ENCODE results near the gene WFDC1. TPM values are rescaled to one million over a fixed set of nuclear protein-coding genes. Genes with fewer than 3 reads are reported as not detected.

Gene WFDC1
- total and polyA plus RNA-seq, 10 of the 15 experiments (the other 5 are each of a cell fraction or from before 2014, with no cell fraction given): not detected

DNA sequence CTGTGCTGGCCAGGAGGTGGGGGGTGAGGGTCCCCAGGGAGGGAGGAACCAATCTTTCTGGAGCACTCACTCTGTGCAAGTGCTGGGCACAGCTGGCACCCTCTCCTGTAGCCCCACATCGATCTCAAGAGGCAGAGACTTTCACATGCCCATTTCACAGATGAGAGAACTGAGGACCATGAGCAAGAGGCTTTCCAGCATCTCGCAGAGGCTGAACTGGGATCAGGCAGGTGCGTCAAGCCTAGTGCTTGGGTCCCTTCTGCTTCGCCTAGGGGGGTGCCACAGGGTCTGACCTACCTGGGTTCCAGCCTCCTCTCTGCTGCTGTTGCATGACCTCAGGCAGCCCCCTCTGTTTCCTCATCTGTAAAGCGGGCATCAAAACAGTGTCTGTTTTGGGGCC is 1.3 kb upstream of the WFDC1 start:
- RAD21 ChIA-PET (ENCODE audit: unreplicated experiment): no interaction called here
- H3K27me3 ChIP-seq (replicated peaks in 1 of 2; ENCODE audit: control insufficient read depth in 2 of 2, insufficient read depth in 2 of 2, low read length in 1 of 2): peaks cover 9% of the 10 kb centered on the region in 2 experiments
- in situ Hi-C loops (cut with MboI): no loop called here

More for the DNA sequence above, 1.3 kb upstream of the WFDC1 start:
- DNase-seq (ENCODE audit: low read depth, low spot score): no peak
- SMC1A ChIA-PET (ENCODE audit: uncharacterized antibody, unreplicated experiment): no interaction called here
- FAIRE-seq: no peak
- Histone ChIP-seq H3K9me3 (replicated peaks; ENCODE audit: control insufficient read depth, insufficient read depth, low read length) (no peaks in the 10 kb centered on the region), H2AFZ (ENCODE audit: control insufficient read depth, low read depth, low read length) (no peak overlapping the region), H3K79me2 (ENCODE audit: control insufficient read depth, insufficient read depth, low read length) (no peaks in the 10 kb centered on the region), H3K9ac (ENCODE audit: control insufficient read depth, insufficient read depth, low read length) (no peak overlapping the region), H3K27ac (ENCODE audit: control insufficient read depth, insufficient read depth) (no peak overlapping the region), H3K4me3 (no peak overlapping the region), H4K20me1 (ENCODE audit: control insufficient read depth, insufficient read depth) (no peaks in the 10 kb centered on the region), H3K4me1 (ENCODE audit: control insufficient read depth, insufficient read depth, low read length) (no peaks in the 10 kb centered on the region), H3K36me3 (ENCODE audit: control insufficient read depth in 2 of 2, insufficient read depth in 2 of 2, low read length in 1 of 2) (no peaks in the 10 kb centered on the region), H3K4me2 (ENCODE audit: control insufficient read depth, insufficient read depth) (no peak overlapping the region)
- CTCF ChIA-PET: no interaction called here
- POLR2A ChIA-PET: no interaction called here
- TF ChIP-seq SPI1 (IDR thresholded peaks at IDR 0.05; ENCODE audit: borderline replicate concordance, insufficient read depth, low read depth, low read length): no peak
- no peak for TF ChIP-seq ETV6 (conservative IDR thresholded peaks at IDR 0.05 in 1 of 2, IDR thresholded peaks at IDR 0.05 in 1 of 2; ENCODE audit: borderline replicate concordance in 1 of 2, low read depth in 1 of 2)
- no peak for TF ChIP-seq HDAC2 (IDR thresholded peaks at IDR 0.05)
- no peak for TF ChIP-seq CBX5 (IDR thresholded peaks at IDR 0.05; ENCODE audit: low read depth)
- TF ChIP-seq, protein P1, sequence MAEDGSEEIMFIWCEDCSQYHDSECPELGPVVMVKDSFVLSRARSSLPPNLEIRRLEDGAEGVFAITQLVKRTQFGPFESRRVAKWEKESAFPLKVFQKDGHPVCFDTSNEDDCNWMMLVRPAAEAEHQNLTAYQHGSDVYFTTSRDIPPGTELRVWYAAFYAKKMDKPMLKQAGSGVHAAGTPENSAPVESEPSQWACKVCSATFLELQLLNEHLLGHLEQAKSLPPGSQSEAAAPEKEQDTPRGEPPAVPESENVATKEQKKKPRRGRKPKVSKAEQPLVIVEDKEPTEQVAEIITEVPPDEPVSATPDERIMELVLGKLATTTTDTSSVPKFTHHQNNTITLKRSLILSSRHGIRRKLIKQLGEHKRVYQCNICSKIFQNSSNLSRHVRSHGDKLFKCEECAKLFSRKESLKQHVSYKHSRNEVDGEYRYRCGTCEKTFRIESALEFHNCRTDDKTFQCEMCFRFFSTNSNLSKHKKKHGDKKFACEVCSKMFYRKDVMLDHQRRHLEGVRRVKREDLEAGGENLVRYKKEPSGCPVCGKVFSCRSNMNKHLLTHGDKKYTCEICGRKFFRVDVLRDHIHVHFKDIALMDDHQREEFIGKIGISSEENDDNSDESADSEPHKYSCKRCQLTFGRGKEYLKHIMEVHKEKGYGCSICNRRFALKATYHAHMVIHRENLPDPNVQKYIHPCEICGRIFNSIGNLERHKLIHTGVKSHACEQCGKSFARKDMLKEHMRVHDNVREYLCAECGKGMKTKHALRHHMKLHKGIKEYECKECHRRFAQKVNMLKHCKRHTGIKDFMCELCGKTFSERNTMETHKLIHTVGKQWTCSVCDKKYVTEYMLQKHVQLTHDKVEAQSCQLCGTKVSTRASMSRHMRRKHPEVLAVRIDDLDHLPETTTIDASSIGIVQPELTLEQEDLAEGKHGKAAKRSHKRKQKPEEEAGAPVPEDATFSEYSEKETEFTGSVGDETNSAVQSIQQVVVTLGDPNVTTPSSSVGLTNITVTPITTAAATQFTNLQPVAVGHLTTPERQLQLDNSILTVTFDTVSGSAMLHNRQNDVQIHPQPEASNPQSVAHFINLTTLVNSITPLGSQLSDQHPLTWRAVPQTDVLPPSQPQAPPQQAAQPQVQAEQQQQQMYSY (CRISPR knock-in tag; IDR thresholded peaks at IDR 0.05): no peak
- TF ChIP-seq, protein P2, sequence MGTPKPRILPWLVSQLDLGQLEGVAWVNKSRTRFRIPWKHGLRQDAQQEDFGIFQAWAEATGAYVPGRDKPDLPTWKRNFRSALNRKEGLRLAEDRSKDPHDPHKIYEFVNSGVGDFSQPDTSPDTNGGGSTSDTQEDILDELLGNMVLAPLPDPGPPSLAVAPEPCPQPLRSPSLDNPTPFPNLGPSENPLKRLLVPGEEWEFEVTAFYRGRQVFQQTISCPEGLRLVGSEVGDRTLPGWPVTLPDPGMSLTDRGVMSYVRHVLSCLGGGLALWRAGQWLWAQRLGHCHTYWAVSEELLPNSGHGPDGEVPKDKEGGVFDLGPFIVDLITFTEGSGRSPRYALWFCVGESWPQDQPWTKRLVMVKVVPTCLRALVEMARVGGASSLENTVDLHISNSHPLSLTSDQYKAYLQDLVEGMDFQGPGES (IDR thresholded peaks at IDR 0.05): no peak
- TF ChIP-seq JUND (IDR thresholded peaks at IDR 0.05; ENCODE audit: low read depth, low read length): no peak
- no peak for TF ChIP-seq RBBP5 (conservative IDR thresholded peaks at IDR 0.05)
- TF ChIP-seq FOXM1 (IDR thresholded peaks at IDR 0.05; ENCODE audit: low read depth, low read length): no peak
- TF ChIP-seq SMAD1 (IDR thresholded peaks at IDR 0.05; ENCODE audit: low read depth, partially characterized antibody): no peak
- no peak for TF ChIP-seq CBX3 (IDR thresholded peaks at IDR 0.05; ENCODE audit: borderline replicate concordance, low read depth)
- TF ChIP-seq EED (IDR thresholded peaks at IDR 0.05; ENCODE audit: low read depth): no peak
- no peak for TF ChIP-seq WRNIP1 (IDR thresholded peaks at IDR 0.05; ENCODE audit: borderline replicate concordance, low read depth, low read length)
- no peak for TF ChIP-seq FOS (IDR thresholded peaks at IDR 0.05; ENCODE audit: borderline replicate concordance, extremely low read depth, insufficient read length)
- TF ChIP-seq, protein P3, sequence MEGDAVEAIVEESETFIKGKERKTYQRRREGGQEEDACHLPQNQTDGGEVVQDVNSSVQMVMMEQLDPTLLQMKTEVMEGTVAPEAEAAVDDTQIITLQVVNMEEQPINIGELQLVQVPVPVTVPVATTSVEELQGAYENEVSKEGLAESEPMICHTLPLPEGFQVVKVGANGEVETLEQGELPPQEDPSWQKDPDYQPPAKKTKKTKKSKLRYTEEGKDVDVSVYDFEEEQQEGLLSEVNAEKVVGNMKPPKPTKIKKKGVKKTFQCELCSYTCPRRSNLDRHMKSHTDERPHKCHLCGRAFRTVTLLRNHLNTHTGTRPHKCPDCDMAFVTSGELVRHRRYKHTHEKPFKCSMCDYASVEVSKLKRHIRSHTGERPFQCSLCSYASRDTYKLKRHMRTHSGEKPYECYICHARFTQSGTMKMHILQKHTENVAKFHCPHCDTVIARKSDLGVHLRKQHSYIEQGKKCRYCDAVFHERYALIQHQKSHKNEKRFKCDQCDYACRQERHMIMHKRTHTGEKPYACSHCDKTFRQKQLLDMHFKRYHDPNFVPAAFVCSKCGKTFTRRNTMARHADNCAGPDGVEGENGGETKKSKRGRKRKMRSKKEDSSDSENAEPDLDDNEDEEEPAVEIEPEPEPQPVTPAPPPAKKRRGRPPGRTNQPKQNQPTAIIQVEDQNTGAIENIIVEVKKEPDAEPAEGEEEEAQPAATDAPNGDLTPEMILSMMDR (IDR thresholded peaks at IDR 0.05 in 2 of 3, conservative IDR thresholded peaks at IDR 0.05 in 1 of 3; ENCODE audit: control insufficient read depth in 2 of 3, extremely low read depth in 1 of 3, insufficient read depth in 1 of 3, low read depth in 3 of 3, low read length in 3 of 3): no peak
- intact Hi-C loops (cut with micrococcal nuclease; ENCODE audit: unreplicated experiment): no loop called here
- no peak for ATAC-seq
- WGBS (ENCODE audit: insufficient coverage, insufficient replicate concordance, low lambda C conversion rate, missing lambda C conversion rate): 38% methylated on average over 5 of the region's 5 CpGs
- no TSS peak for BruUV-seq (replicated peaks)
